A673 (cell line): ENCODE results near the gene TNFRSF13B.

ENCODE experiments used
- CTCF ChIP-seq: fragments of 300-800, 200-600 bp; sonication (generic); conservative IDR thresholded peaks from 2 replicates; pipeline ENCODE4 v1.5.1; 2017; ENCODE audit warnings: low read depth, mild to moderate bottlenecking, antibody characterized with exemption, low read length, moderate library complexity, mixed read lengths
- EZH2 ChIP-seq: fragments of 200-600 bp; sonication (generic); IDR thresholded peaks from 2 replicates; pipeline ENCODE4 v1.6.1; 2017; ENCODE audit warnings: borderline replicate concordance, low read depth, mild to moderate bottlenecking, mixed read lengths, antibody characterized with exemption, low read length; ENCODE audit not compliant: poor library complexity, severe bottlenecking

- TF ChIP-seq CTCF (peak; percentile 95), EZH2 (no peak)
These were observed 30.1 kb upstream of the TNFRSF13B start for GRCh38 chr17:17001874-17002520.
